Stimulated activated CD4-positive, alpha-beta T cell treated with anti-CD3 and anti-CD28 coated beads, Interleukin-4, amount 100 ng/mL, for 48 hours (primary cell): Measurements from ENCODE around the gene GOLGA3.

ENCODE experiments used
- DNase-seq, 2 donors: peaks; one replicate each; pipeline ENCODE4 v3.0.0-alpha.2; 2020; ENCODE audit warnings: low read depth in 2 of 2

The GOLGA3 gene

DNA sequence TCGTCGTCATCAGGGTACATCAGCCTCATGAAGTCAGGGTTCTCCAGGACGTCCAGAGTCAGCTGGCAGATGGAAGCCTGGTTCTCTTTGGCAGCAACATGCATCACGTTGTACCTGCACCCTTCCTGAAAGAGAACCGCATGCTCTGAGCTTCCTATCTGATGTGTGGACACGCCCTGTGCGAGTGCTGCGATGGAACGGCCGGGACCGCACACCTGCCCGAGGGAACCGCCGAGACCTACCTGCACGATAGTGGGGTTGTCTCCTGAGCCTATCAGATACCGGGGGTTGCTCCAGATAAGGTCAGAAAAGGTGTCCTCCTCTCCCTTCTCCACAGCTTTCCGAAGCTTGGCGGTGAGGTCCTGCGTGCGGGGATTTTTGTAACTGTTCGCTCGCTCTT, 80.8 kb downstream of the GOLGA3 start:
- no peak for DNase-seq

DNA sequence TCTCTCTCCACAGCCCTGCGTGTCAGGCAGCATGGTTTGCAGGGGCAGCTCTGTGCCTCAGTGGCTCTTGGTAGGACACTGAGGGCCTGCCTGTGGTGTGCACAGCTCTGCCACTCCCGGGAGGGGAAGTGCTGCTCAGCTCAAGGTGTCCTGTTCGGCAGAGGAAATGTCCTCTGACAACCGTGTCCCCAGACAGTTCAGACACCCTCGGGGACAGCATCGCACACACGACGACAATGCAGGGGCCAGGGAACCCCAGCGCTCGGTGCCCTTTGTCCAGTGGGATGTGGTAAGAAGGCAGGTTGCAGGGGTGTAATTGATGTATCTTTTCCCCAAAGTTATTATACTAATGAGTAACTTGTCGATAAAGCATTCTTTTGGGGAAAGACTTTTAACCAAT, 81.3 kb downstream of the GOLGA3 start:
- no peak for DNase-seq

DNA sequence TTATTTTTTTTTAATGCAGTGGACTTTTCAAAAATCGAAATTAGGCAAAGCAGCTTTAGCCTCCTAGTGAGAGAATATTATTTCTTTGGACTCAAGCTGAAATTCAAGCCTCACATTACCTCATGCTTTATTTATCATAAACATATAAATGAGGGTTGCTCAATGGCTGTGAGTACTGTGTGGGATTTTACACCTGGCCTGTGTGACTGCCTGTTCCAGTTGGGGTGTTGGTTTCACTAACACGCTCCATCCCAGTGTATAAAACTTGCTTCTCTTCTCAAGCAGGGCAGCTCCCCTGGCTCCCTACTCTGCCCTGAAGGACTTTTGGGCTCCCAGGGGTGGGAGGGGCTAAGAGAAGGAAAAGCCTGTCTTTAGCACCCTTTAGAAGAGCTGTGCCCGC, 82.1 kb downstream of the GOLGA3 start:
- no peak for DNase-seq

DNA sequence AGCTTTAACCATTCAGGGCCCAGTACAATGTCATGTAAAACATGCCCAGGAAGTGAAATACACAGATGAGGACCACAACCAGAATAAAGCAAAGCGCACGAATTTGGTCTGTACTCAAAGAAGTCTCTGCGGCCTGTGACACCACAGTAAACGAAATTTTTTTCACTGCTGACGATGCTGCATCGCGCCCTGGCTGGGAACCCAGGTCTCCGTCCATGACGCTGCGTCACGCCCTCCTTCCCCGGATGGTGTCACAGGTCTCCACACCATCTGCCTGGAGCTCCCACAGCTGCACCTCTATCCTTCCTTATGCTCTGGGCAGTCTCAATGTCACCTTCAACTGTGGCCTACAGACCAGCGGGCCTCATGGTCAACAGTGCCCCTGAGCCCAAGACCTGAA, 84.8 kb downstream of the GOLGA3 start:
- DNase-seq: no peak

DNA sequence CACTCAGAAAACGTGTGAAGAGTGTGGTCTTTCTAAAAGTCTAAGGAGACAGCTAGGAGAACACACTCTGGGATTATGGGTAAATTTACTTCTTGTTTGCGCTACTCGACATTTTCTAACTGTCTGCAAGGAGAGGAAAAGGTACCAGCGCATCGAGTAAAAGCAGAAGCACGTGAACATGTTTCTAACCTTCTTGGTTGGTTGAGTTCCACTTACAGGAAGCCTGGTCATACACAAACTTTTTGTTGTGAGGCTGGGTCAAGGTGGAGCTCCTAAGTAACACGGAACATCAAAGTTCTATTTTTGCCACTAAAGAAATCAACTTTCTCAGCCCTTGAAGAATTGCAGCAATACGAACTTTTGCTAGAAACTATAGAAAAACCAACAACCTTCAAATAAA, 87.0 kb downstream of the GOLGA3 start:
- no peak for DNase-seq

DNA sequence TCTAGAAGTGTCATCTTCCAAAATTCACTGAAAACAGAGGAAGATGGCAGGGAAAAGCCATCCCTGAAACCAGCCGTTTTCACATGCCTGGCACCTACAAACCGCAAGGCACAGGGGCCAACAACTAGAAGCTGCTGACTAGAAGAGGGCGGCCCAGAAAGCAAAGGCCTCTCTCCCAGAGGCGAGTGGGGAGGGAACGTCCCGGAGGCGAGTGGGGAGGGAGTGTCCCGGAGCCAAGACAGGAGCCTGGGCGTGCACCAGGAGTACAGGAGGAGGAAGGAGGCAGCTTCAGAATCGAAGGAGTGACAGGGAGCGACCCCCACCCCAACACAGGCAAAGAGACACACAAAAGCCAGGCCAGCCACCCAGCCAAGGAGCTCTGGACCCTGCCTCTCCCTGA, 88.0 kb downstream of the GOLGA3 start:
- no peak for DNase-seq

DNA sequence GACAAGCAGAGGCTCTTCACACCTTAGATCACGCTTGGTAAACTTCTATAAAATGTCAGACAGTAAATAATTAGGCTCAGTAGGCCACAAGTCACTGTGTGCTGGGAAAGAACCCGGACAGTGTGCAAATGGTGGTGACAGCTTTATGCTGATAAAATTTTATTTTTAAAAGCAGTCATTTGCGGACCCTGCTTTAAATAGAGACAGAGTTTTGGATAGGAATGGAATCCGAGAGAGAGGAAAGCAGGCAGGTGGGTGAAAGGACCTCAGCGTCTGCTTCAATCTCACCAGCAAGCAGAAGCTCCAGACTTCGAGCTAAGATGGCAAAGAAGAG, 88.4 kb downstream of the GOLGA3 start:
- DNase-seq: no peak

DNA sequence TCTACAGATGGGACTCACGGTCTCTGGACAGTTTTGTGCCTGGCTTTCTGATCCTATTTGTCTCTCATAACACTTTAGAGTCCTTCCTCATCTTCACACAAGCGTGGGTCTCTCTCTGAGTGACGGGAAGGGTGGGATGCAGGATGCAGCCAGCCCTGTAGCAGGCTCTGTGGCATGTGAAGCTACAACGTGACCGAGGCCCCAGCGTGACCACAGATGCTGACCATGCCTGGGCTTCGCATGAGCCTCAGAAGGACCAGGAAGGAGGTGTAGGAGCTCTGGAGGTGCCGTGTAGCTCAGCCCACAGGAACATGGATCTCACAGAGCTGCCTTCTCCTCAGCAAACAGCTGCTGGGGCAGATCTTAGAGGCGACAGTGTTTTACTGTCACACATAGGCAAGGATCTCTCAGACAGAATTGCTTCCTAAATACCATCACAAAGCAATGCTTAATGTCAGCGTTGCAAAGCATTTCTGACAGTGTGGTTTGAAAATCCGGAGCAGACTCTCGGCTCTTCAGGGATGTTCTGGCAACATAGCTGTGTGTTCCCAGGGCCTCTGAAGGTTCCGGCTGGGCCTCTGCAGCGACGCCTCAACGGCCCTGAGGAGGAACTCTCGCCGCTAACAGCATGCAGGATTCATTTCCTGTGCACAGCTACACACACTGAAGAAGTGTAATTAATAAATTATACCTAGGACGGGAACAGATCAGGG, 88.9 kb downstream of the GOLGA3 start:
- no peak for DNase-seq

DNA sequence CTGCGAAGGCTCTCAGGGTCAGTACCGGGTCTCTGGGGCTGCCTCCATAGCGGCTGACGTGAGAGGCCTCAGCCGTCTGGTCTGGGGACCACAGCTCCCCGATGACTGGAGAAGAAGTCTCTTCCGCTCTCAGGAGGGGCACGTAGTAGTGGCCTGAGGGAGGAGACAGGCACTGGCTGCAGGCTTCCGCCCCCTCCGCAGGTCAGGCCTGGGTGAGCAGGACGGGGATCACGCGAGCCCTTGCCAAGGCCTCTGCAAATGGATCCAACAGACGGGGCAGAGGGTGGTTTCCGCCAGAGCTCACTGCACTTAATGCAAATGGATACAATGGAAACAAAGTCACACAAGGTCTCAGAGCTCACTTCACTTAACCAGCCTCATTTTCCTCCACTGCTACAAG, 91.8 kb downstream of the GOLGA3 start:
- DNase-seq: no peak

DNA sequence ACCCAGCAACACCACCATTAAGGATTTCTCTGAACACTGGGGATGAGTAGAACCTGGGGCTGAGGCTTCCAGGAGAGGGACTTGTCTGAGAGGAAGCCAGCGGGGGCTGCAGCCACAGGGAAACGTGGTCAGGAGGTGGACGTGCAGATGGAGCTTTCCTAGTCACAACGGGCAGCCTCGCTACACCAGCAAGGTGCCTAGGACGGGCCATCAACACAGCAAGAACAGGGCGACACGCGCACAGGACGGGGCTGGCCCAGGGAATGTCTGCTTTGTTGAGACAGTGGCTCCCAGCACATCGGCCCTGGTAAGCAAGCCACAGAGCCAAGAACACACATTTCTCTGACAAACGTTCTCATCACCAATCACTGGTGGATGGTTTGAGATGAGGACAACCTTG, 92.3 kb downstream of the GOLGA3 start:
- no peak for DNase-seq

DNA sequence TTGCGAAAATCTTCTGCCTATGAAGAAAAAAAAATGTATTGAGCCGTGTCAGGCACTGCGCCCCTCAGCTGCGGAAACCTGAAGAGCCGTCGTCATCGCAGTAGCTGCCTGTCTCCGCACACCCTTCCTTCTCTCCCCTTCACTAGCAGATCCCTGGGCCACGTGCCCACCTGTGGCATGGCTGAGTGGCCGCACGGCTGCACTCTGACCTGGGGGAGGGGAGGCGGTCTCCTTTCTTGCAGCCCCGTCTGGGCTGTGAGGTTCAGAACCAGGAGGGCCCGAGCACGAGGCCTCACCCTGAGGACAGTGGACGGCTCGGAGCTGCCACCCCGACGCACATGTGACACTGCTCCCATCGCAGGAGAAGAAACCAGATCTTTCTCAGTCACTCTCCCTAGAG, 93.2 kb downstream of the GOLGA3 start:
- DNase-seq: no peak

DNA sequence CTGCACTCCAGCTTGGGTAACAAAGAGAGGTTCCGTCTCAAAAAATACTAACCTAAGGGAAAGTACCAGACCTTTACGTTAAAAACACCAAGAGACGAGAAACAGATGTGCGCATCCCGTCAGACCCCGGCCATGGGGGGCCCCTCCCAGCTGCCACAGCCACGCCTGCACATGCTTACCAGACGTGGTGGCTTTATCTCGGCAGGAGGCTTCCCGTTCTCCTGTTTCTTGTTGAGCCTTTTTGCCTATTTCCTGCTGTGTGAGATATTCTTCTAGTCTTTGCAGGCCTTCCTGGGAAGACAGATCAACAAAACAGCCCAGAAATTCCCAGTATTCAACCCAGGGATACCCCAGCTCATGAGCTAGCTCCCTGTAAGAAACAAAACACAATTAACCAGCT, 94.5 kb downstream of the GOLGA3 start:
- no peak for DNase-seq

DNA sequence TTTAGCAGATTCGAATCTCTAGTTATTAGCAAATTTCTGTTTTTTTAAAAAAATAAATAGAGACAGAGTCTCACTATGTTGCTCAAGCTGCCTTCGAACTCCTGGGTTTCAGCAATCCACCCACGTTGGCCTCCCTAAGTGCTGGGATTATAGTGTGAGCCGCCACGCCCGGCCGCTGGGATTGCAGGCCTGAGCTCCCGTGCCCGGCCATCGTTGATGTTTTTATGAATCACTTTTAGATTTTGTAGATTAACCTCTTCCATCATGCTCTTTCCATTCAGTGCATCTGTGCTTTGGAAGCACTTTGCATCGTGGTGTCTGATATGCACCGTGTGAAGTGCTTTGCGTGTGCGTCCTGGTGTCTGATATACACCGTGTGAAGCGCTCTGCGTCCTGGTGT, 97.1 kb downstream of the GOLGA3 start:
- DNase-seq: no peak

DNA sequence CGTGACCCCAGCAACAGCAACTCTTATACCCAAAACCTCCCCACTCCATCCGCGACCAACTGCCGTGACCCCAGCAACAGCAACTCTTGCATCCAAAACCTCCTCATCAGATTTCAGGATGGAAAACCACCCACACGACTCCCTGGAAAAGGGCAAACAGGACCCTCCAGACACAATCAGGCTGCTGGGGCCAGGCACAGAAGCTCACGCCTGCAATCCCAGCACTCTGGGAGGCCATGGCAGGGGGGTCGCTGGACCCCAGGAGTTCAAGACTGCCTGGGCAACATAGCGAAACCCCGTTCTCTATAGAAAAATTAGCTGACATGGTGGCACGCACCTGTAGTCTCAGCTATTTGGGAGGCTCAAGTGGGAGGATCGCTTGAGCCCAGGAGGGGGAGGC, 98.3 kb downstream of the GOLGA3 start:
- no peak for DNase-seq

DNA sequence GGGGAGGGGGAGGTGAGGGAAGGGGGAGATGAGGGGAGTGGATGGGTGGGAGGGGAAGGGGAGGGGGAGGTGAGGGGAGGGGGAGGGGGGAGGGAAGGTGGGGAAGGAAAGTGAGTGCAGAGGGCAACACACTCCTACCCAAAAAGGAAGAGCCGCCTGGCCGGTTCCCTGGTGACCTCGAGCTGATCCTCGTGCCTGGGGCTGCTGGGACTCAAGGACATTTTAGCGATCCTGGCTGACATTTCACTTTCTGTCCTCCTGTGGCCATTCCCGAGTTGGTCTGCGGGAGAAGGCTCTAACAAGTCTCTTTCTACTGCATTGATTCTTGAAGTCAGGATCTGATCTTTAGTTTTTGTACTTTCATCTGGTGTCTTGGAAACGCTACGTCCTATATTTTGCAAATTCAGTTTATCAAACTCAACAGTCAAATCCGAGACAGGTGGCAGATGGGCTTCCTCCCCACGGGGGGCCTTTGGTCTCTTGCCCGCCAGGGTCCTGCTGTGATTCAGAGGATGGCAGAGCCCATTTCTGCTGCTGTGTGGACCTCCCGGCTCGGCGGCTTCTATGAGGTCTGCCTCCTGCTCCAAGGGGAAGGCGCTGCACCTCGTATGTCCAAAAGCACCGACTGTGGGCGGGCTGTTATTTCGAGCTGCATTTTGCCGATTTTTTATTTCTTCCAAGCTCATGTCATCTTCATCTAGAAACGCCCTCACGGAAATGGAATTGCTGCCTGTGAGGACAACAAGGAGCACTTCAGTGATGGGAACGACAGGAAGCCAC, 98.9 kb downstream of the GOLGA3 start:
- DNase-seq: no peak

DNA sequence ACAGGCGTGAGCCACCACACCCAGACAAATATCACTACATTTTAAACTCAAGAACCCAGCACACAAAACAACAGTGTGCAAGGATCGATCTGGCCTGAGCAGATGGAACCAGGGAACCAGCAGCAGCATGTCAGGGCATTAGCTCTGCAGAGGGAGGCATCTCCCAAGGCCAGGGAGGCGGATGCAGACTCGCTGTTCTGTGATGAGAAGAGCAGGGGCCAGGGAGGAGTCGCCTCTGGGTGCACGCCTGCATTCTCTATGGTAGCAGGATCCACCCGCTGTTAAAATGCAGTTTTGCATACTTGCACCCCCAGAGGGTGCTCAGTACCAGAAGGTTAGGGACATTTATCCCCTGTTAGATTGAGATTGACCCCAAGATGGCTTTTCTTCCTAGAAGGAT, 100.2 kb downstream of the GOLGA3 start:
- DNase-seq: no peak

DNA sequence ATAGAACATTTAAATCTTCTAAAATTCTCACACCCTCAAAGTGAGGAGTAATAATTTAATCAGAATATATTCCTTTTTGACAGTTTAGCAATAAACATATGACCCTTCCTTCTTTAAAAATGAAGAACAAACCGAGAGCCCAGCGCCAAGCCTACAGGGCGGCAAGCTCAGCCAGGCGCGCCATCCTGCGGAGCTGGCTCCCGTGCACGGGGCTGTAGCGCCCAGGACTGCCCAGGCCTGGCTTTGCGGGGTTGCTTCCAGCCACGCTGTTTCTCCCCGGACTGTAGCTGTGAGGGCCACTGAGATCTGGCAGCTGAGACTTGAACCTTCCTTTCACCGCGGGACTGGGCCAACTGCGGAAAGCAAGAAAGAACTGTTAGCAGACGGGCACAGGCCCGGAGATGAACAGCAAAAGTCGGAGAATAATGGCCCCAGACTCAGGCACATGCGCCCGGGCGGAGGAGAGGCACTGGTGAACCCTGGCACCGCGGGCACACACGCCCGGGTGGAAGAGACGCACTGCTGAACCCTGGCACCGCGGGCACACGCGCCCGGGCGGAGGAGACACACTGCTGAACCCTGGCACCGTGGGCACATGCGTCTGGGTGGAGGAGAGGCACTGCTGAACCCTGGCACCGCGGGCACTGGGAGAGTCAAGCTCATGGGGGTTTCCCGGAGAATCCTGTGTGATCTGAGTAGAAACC, 101.4 kb downstream of the GOLGA3 start:
- DNase-seq: no peak

DNA sequence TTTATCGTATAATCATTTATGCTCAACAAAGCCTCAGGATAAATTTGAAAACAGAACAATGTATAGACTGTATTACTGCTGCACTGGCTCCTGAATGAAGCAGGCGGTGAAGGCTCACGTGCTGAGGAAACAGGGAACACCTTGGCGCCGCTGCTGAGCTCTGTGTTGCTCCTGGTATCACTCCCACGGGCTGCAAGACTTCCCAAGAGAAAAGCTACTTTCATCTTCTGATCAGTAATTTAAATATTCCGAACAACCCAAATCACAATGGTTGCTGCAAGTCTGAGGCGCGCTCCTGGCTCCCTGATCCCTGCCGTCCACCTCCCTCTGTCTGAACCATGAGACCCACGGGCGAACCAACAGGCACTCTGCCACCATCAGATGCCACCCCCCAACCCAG, 102.3 kb downstream of the GOLGA3 start:
- DNase-seq: no peak

DNA sequence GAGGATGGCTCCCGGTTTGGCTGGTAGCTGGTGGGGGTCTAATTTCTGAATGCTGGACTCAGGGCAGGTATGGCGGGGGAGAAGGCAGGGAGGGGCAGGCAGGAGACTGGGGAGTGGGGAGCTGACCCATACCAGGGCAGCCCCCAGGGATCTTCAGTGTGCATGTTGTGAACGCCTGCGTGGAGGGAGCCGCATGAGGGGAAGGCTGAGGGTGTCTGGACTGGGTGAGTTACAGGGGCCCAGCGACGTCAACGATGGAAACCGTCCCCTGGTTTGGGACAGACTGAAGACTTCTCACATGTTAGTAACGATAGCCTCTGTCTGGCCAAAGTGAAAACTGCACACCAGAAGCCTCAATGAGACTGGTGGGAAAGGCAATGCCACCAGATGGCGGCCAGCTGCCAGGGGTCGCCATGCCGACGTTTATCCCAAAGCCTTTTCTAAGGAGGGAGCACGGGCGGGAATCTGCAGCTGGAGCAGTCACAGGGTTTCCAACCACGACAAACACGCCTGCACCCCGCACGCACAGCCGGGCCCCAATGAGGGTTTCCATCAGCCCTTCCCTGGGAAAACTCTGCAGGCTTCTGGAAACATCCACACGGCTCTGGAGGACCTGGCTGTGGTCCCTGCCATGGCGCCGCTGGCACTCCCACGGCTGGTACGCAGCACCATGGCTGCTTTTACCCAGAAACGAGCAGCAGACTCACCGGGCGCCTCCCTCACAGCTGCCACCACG, 104.0 kb downstream of the GOLGA3 start:
- DNase-seq: no peak

DNA sequence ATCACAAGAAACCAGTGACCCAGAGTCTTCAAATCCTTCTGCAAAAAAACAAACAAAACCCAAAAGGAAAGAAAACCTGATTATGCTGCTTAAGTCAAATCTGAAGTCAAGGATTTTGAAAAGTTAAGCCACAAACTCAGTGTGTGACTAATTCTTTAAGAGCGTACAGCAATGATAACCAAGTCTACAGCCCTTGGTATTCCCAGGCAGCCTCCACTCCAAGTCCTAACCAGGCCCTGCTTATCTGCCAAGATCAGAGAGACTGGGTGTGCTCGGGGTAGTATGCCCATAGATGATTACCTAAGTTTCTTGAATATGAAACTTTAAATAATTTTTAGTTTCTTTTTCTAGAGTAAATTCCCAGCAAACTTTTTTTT, 104.9 kb downstream of the GOLGA3 start:
- DNase-seq: no peak

DNA sequence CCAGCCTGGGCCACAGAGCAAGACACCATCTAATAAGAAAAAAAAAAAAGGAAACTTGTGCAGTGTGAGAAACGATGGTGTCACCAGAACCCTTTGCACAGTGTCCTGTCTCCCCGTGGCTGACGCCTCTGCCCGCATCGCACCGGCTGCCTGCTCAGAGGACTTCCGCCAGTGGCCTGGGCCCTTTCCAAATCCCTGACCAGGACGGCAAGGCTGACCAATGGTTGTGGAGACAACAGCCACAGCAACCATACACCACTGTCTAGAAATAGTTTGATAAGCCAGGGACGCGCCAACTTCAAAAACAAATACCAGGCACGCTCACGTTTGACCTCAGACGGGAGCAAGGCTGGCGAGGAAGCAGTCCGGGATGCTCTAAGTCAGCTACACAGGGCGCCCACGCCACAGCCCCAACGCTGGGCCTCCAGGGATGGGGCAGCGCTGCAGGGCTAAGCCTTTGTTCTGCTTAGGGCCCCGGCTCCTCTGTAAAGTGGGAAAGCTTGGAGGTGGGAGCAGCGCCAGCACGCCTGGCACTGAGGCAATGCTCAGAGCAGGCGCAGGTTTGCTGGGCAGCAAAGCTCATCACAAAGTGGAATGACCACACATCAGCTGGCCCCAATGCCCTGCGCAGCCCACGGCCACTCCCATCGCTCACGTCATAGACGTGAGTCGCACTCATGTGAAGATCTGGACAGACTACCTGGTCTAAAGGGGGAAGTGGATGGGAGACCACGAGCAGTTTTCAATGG, 105.5 kb downstream of the GOLGA3 start:
- DNase-seq: no peak
